CD4-positive, CD25-positive, alpha-beta regulatory T cell (primary cell): ENCODE results near the gene ADGRG3. TPM values are rescaled to one million over a fixed set of nuclear protein-coding genes. Genes with fewer than 3 reads are reported as not detected.

Experiments
- ATAC-seq, 2 donors: fragments of 150-1000 bp; cut with Tn5 transposase; one replicate each; pipeline ENCODE4 v1.10.0; 2021; ENCODE audit warnings: low read depth in 2 of 2, moderate number of reproducible peaks in 2 of 2, moderate library complexity in 1 of 2
- DNase-seq, 3 donors: peaks; one replicate each; pipeline versions ENCODE4 v3.0.0 to v3.0.0-alpha.2; 2012 to 2022; ENCODE audit warnings: mixed read lengths in 1 of 3
- H3K27ac ChIP-seq: one replicate; pipeline ENCODE4 v1.7.0; 2013; ENCODE audit warnings: mild to moderate bottlenecking, low read length; ENCODE audit not compliant: insufficient read depth, poor library complexity, severe bottlenecking
- H3K27me3 ChIP-seq: one replicate; pipeline ENCODE4 v1.7.0; 2013; ENCODE audit warnings: low read length; ENCODE audit not compliant: control insufficient read depth, insufficient read depth
- H3K36me3 ChIP-seq: one replicate; pipeline ENCODE4 v1.7.0; 2013; ENCODE audit warnings: mild to moderate bottlenecking, low read length, moderate library complexity; ENCODE audit not compliant: control insufficient read depth, insufficient read depth
- H3K4me1 ChIP-seq: 2 replicates; pipeline ENCODE4 v1.7.0; 2013; ENCODE audit warnings: mild to moderate bottlenecking, low read length; ENCODE audit not compliant: insufficient read depth, control insufficient read depth, poor library complexity, severe bottlenecking
- H3K4me3 ChIP-seq: one replicate; pipeline ENCODE4 v1.7.0; 2013; ENCODE audit warnings: low read depth, mild to moderate bottlenecking, low read length, moderate library complexity
- H3K9me3 ChIP-seq, 2 experiments: 1 replicate in 1 of 2; 2 replicates in 1 of 2; pipeline ENCODE4 v1.7.0; 2013; ENCODE audit warnings: low read length in 2 of 2, mild to moderate bottlenecking in 1 of 2, moderate library complexity in 1 of 2; ENCODE audit not compliant: control insufficient read depth in 2 of 2
- H3K27ac Mint-ChIP-seq, 3 donors: one replicate each; pipeline ENCODE4 v1.8.0; 2020 to 2022; ENCODE audit warnings: mild to moderate bottlenecking in 3 of 3, mixed read lengths in 3 of 3, moderate library complexity in 2 of 3
- H3K27me3 Mint-ChIP-seq: one replicate; pipeline ENCODE4 v1.8.0; 2022; ENCODE audit warnings: mild to moderate bottlenecking, mixed read lengths
- H3K36me3 Mint-ChIP-seq: one replicate; pipeline ENCODE4 v1.8.0; 2020; ENCODE audit warnings: mixed read lengths
- H3K4me1 Mint-ChIP-seq, 4 donors: one replicate each; pipeline ENCODE4 v1.8.0; 2020 to 2022; ENCODE audit warnings: mixed read lengths in 4 of 4, mild to moderate bottlenecking in 1 of 4
- H3K4me3 Mint-ChIP-seq, 4 donors: one replicate each; pipeline ENCODE4 v1.8.0; 2020 to 2022; ENCODE audit warnings: mild to moderate bottlenecking in 4 of 4, mixed read lengths in 4 of 4, moderate library complexity in 3 of 4
- H3K9me3 Mint-ChIP-seq, 7 donors: one replicate each; pipeline ENCODE4 v1.8.0; 2020 to 2022; ENCODE audit warnings: mixed read lengths in 7 of 7, mild to moderate bottlenecking in 3 of 7, moderate library complexity in 2 of 7
- polyA plus RNA-seq, 4 donors: library from polyadenylated mRNA; unstranded; fragments of 300-500 nt; fragmentation: Illumina TruSeq; gene quantifications; one replicate each; pipeline ENCODE4 v1.2.3, GENCODE V29; 2021
- total RNA-seq: library from RNA; stranded (reverse); gene quantifications from one replicate; pipeline ENCODE4 v1.2.3, GENCODE V29; 2022

The ADGRG3 gene
- total and polyA plus RNA-seq, 5 donors from 2014 or later: 0.32 TPM; not detected in 4

- H3K9me3 Mint-ChIP-seq: no peaks in the 10 kb centered on the region
- Histone ChIP-seq H3K9me3 (no peaks in the 10 kb centered on the region), H3K27me3 (no peaks in the 10 kb centered on the region), H3K4me1 (no peaks in the 10 kb centered on the region), H3K27ac (no peak overlapping the region), H3K4me3 (no peak overlapping the region), H3K36me3 (no peaks in the 10 kb centered on the region)
- H3K4me3 Mint-ChIP-seq: peak overlapping the region in 2 of 4 donors; percentile 8 to 61
- DNase-seq: no peak
- H3K27ac Mint-ChIP-seq: peak overlapping the region in 1 of 3 donors; percentile 24
- H3K4me1 Mint-ChIP-seq: peaks cover 0 to 6% (median 3%) of the 10 kb centered on the region in 4 donors
- peaks cover 22% of the 10 kb centered on the region for H3K27me3 Mint-ChIP-seq
- ATAC-seq: no peak
- no peaks in the 10 kb centered on the region for H3K36me3 Mint-ChIP-seq
Measured at GRCh38 chr16:57628783-57629293, 39.3 kb upstream of the ADGRG3 start.

DNA sequence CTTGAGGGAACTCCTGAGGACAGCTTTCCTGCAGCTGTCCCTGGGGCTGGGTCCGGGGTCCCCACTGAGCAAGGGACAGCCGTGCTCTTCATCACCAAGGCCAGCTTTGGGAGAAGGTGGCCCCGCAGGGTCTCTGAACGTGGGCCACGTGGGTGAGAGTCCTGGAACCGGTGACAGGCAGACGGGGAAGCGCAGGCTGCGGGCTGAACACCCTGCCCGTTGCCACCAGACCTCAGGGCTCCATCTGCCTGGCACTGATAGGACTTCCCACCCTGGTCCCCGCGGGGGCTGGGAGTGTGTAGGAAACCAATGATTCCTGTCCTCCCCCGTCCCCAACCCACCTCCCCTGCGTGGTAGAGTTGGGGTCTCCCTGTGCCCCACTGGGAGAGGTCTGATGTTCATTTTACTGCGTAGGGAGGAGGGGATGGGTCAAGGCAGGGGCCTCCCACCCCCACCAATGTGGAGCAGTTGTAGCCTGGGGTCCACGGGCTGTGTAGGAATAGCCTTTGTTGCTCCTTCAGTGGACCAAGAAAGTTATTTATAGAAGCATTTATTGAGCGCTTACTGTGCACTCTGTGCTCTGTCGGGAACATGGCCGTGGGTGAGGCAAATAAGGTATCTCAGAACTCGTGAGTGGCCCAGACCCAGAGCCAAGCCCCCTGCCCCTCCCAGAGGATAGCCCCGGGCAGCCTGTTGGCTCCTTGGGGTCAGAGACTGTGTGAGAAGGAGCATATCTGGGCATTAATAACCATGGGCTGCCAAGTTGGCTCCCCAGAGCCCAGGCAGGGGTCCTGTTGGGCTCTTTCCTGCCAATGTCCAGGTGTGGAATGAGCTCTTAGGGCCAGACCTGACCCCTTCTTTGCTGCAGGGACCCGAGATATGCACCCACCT, 38.3 kb upstream of the ADGRG3 start:
- no peak overlapping the region for H3K4me3 ChIP-seq
- H3K4me3 Mint-ChIP-seq: no peak overlapping the region

DNA sequence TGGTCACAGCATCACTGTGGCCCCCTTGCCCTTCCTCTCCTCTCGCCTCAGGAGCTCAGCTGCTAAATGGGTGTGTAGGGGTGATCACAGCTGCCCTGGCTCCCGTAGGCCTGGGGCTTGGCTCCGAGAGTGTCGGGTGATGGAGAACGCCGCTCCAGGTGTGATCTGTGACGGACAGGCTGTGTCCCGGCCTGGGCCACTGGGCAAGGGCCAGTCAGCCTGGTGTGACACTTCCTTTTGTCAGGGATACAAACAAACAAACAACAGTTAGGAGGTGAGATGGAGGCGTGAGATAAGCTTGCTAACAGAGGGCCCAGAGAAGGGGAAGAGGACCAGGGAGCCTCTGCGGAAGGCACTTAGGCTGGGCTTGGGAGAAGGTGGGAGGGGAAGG, 37.7 kb upstream of the ADGRG3 start:
- Mint-ChIP-seq H3K4me1 (peaks cover 0 to 6% (median 3%) of the 10 kb centered on the region in 4 donors), H3K36me3 (no peaks in the 10 kb centered on the region), H3K27me3 (peaks cover 37% of the 10 kb centered on the region), H3K9me3 (no peaks in the 10 kb centered on the region), H3K4me3 (no peak overlapping the region), H3K27ac (peak overlapping the region in 2 of 3 donors; percentile 23 to 46)
- no peaks in the 10 kb centered on the region for H3K36me3 ChIP-seq
- no peaks in the 10 kb centered on the region for H3K9me3 ChIP-seq
- no peaks in the 10 kb centered on the region for H3K4me1 ChIP-seq
- ATAC-seq: no peak
- DNase-seq: no peak
- H3K27ac ChIP-seq: no peak overlapping the region
- H3K4me3 ChIP-seq: no peak overlapping the region
- no peaks in the 10 kb centered on the region for H3K27me3 ChIP-seq

More for the DNA sequence above, 38.3 kb upstream of the ADGRG3 start:
- no peaks in the 10 kb centered on the region for H3K9me3 ChIP-seq
- DNase-seq (no peak), ATAC-seq (no peak)
- H3K36me3 ChIP-seq: no peaks in the 10 kb centered on the region
- H3K27me3 ChIP-seq: no peaks in the 10 kb centered on the region
- no peaks in the 10 kb centered on the region for H3K4me1 ChIP-seq
- peaks cover 0 to 6% (median 3%) of the 10 kb centered on the region in 4 donors for H3K4me1 Mint-ChIP-seq
- no peak overlapping the region for H3K27ac ChIP-seq
- H3K36me3 Mint-ChIP-seq: no peaks in the 10 kb centered on the region
- no peak overlapping the region for H3K27ac Mint-ChIP-seq
- peaks cover 31% of the 10 kb centered on the region for H3K27me3 Mint-ChIP-seq
- H3K9me3 Mint-ChIP-seq: no peaks in the 10 kb centered on the region

DNA sequence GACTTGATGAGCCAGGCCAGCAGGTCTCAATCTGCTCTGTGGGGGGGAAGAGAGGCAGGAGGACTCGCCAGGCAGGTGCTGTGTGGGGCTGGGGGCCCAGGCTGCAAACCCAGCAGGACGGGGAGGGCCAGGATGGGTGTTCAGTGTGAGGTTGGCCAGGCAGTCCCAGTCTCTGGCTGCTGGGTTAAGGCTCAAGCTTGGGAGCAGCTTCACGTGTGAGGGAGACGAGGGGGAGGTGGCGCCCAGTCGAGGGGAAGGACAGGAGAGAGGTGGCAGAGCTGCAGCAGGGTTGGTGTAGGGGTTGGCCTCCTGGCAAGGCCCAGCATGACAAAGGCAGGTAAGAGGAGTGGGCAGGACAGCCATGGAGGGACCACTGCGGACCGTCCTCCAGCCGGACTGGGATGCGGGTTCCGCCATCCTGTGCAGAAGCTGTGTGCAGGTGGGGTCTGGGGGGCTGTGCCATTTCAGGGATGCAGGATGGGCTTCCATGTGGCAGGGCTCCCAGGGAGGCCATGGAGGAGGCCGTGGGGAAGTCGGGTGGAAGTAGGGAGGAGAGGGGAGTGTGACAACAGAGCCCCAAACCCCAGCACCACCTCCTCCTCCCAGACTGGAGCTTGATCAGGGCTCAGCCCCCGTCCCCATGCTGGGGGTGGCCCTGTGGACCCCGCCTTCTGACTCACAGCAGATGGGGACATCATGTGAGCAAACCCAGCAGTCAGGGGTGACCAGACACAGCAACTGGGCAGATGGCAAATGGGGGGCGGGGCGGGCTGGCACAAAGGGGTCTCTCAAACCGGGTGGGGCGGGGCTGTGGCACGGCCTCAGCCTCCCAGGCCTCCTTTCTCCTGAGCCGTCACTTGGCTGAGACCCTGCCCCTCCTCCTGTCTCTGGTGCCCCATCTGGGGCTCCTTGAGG, 36.9 kb upstream of the ADGRG3 start:
- Mint-ChIP-seq H3K4me1 (peaks cover 0 to 6% (median 3%) of the 10 kb centered on the region in 4 donors), H3K4me3 (no peak overlapping the region), H3K9me3 (no peaks in the 10 kb centered on the region), H3K27ac (peak overlapping the region in 1 of 3 donors; percentile 20), H3K36me3 (no peaks in the 10 kb centered on the region), H3K27me3 (peaks cover 35% of the 10 kb centered on the region)
- H3K27me3 ChIP-seq: no peaks in the 10 kb centered on the region
- no peaks in the 10 kb centered on the region for H3K4me1 ChIP-seq
- DNase-seq (no peak), ATAC-seq (no peak)
- no peaks in the 10 kb centered on the region for H3K9me3 ChIP-seq
- no peak overlapping the region for H3K4me3 ChIP-seq
- no peaks in the 10 kb centered on the region for H3K36me3 ChIP-seq
- no peak overlapping the region for H3K27ac ChIP-seq

DNA sequence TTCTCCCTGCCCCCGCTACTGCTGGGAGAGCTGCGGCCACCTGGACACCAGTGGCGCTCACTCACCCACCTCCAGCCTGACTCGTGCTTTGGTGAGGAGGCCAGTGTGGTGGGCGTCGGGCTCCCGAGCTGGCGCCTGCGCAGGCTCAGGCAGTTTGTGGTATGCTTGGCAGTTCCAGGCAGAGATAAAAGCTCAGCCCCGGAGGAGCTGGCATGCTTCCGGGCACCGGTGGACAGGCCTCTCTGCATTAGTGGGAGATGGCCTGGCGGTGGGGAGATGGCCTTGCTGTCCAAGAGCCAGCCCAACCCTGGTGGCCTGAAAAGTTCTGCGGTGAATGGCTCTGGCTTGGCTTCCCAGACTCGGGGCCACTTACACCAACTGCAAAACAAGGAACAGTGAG, 35.5 kb upstream of the ADGRG3 start:
- no peak overlapping the region for H3K4me3 Mint-ChIP-seq
- peaks cover 43% of the 10 kb centered on the region for H3K27me3 Mint-ChIP-seq
- ATAC-seq (no peak), DNase-seq (no peak)
- H3K4me1 Mint-ChIP-seq: peaks cover 0 to 6% (median 3%) of the 10 kb centered on the region in 4 donors
- H3K27ac Mint-ChIP-seq: no peak overlapping the region
- H3K36me3 ChIP-seq: no peaks in the 10 kb centered on the region
- no peaks in the 10 kb centered on the region for H3K36me3 Mint-ChIP-seq
- H3K4me3 ChIP-seq: no peak overlapping the region
- no peak overlapping the region for H3K27ac ChIP-seq
- H3K27me3 ChIP-seq: no peaks in the 10 kb centered on the region
- H3K9me3 Mint-ChIP-seq: no peaks in the 10 kb centered on the region
- no peaks in the 10 kb centered on the region for H3K4me1 ChIP-seq
- no peaks in the 10 kb centered on the region for H3K9me3 ChIP-seq

DNA sequence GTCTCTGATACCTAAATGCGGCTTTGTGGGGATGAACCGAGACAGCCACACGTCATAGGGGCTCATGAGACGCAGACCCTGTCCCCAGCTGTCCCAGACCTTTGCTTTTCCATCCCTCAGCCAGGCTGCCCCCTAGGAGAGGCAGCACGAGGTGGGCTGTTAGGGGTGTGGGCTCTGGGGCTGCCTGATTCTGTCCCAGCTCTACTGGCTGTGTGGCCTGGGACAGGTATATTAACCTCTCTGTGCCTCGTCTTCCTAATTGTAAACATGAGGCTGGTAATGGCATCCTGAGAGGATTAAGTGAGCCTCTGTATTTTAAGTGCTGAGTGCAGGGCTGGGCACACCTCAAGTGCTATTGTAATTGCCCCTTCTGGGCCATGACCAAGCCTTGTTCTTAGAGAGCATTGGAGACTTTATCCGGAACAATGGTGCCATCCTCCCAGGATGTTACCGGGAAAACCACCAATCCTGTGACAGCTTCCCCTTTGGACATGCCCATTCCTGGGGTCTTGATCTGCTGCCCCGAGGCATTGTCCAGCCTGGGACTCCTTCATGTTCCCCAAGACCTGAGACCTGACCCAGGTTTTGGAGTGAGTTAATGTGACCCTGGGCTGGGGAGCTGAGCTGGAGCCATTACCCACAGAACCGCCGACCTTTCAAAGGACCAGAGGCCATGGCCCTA, 34.6 kb upstream of the ADGRG3 start:
- ATAC-seq (no peak), DNase-seq (no peak)
- no peak overlapping the region for H3K27ac Mint-ChIP-seq
- H3K27me3 ChIP-seq: no peaks in the 10 kb centered on the region
- no peak overlapping the region for H3K4me3 Mint-ChIP-seq
- H3K9me3 ChIP-seq: no peaks in the 10 kb centered on the region
- no peak overlapping the region for H3K27ac ChIP-seq
- H3K4me3 ChIP-seq: no peak overlapping the region
- no peaks in the 10 kb centered on the region for H3K9me3 Mint-ChIP-seq
- peaks cover 0 to 6% (median 1%) of the 10 kb centered on the region in 4 donors for H3K4me1 Mint-ChIP-seq
- H3K36me3 ChIP-seq: no peaks in the 10 kb centered on the region
- H3K36me3 Mint-ChIP-seq: no peaks in the 10 kb centered on the region
- no peaks in the 10 kb centered on the region for H3K4me1 ChIP-seq
- H3K27me3 Mint-ChIP-seq: peaks cover 50% of the 10 kb centered on the region

DNA sequence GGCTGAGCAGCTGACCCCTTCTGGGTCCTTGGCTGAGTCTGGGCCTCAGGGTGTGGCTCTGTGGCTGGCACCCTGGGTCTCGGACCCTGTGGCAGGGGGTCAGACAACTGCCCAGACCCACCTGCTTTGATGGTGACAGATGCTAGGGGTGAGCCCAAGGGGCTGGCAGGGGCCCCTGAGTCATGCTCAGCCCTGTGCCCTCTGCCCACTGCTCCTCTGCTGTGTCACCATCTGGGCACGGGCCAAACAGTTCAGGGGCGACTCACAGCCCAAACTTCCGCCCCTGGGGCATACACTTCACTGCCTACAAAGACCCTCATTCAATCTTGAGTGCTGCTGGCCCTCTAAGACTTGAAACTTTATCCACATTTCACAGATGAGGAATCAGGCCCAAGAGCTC, 33.9 kb upstream of the ADGRG3 start:
- H3K27ac ChIP-seq: no peak overlapping the region
- H3K27ac Mint-ChIP-seq: no peak overlapping the region
- H3K4me3 Mint-ChIP-seq: no peak overlapping the region
- H3K4me3 ChIP-seq: no peak overlapping the region
- no peaks in the 10 kb centered on the region for H3K27me3 ChIP-seq
- H3K4me1 ChIP-seq: no peaks in the 10 kb centered on the region
- DNase-seq (no peak), ATAC-seq (no peak)
- no peaks in the 10 kb centered on the region for H3K9me3 ChIP-seq
- H3K27me3 Mint-ChIP-seq: peaks cover 50% of the 10 kb centered on the region
- no peaks in the 10 kb centered on the region for H3K4me1 Mint-ChIP-seq
- H3K36me3 Mint-ChIP-seq: no peaks in the 10 kb centered on the region
- no peaks in the 10 kb centered on the region for H3K36me3 ChIP-seq
- H3K9me3 Mint-ChIP-seq: no peaks in the 10 kb centered on the region
